Bronchial epithelial cell (primary cell): Measurements from ENCODE around the gene GPC5. TPM values are rescaled to one million over a fixed set of nuclear protein-coding genes. Genes with fewer than 3 reads are reported as not detected.

Experiments used
- DNase-seq: peaks from one replicate; pipeline ENCODE4 v3.0.0-alpha.2; 2010; ENCODE audit warnings: low read depth
- FAIRE-seq: peaks from 2 replicates; lab custom pipeline; 2011; peaks lifted over from hg19 to GRCh38; lab: Jason Lieb, UNC
- H3K27me3 ChIP-seq: 2 replicates; pipeline ENCODE4 v1.5.1; 2011; ENCODE audit warnings: low read length; ENCODE audit not compliant: control insufficient read depth, insufficient read depth
- H3K36me3 ChIP-seq: 2 replicates; pipeline ENCODE4 v1.5.1; 2011; ENCODE audit warnings: low read length; ENCODE audit not compliant: control insufficient read depth, insufficient read depth
- H3K4me3 ChIP-seq: 2 replicates; pipeline ENCODE4 v1.5.1; 2011; ENCODE audit warnings: mild to moderate bottlenecking, low read depth, low read length, control low read depth
- total RNA-seq: library from RNA; depleted of rRNA; stranded (reverse); fragments of >200 nt; gene quantifications from 2 replicates; pipeline ENCODE4 v1.2.1, GENCODE V29; 2014
- TF ChIP-seq, protein P1 (sequence below): IDR thresholded peaks from 2 replicates; pipeline ENCODE4 v1.5.1; 2011; ENCODE audit warnings: mild to moderate bottlenecking, moderate library complexity, low read length, control low read depth, inconsistent platforms; ENCODE audit not compliant: insufficient read depth, severe bottlenecking

Gene GPC5
- total RNA-seq, 1 donor from 2014 or later: 1.8 TPM

DNA sequence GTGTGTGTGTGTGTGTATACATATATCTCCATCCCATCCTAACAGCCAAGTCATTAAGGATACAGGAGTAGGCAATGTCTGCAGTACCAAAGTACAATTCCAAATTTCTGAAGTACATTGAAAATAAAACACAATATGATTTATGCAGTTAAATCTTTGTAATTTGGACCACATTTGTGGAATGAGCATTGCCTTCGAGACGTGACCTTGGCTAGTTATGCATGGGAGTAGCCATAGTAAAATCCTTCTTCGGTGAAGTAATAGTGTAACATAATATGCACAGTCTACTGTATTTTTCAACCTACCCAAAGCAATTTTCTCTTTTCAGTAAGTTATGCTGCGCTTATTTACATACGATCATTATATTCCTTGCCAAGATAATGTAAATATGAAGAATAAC, 1162.5 kb downstream of the GPC5 start:
- Histone ChIP-seq H3K4me3 (no peak overlapping the region), H3K27me3 (no peaks in the 10 kb centered on the region), H3K36me3 (no peaks in the 10 kb centered on the region)
- TF ChIP-seq, protein P1, sequence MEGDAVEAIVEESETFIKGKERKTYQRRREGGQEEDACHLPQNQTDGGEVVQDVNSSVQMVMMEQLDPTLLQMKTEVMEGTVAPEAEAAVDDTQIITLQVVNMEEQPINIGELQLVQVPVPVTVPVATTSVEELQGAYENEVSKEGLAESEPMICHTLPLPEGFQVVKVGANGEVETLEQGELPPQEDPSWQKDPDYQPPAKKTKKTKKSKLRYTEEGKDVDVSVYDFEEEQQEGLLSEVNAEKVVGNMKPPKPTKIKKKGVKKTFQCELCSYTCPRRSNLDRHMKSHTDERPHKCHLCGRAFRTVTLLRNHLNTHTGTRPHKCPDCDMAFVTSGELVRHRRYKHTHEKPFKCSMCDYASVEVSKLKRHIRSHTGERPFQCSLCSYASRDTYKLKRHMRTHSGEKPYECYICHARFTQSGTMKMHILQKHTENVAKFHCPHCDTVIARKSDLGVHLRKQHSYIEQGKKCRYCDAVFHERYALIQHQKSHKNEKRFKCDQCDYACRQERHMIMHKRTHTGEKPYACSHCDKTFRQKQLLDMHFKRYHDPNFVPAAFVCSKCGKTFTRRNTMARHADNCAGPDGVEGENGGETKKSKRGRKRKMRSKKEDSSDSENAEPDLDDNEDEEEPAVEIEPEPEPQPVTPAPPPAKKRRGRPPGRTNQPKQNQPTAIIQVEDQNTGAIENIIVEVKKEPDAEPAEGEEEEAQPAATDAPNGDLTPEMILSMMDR: no peak
- no peak for DNase-seq
- no peak for FAIRE-seq

DNA sequence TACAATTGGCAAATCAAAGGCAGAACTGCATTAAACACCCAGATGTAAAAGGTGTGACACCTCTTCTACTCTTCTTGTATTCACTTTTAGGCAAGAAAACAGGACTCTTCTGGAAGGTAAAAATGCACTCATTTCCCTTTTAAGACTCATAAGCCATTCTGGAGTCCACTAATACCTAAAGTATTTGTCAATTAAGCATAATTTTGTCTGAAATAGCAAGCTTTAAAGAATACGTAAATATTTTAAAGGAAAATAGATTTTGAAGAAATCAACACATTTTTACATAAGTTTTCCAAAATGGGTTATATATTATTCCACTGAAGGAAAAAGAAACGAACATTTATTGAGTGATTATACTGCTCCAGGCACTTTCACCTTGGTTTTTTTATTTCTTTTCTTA, 1166.5 kb downstream of the GPC5 start:
- DNase-seq (no peak), FAIRE-seq (no peak)
- H3K36me3 ChIP-seq: no peaks in the 10 kb centered on the region
- TF ChIP-seq, protein P1: no peak
- no peak overlapping the region for H3K4me3 ChIP-seq
- H3K27me3 ChIP-seq: no peaks in the 10 kb centered on the region

DNA sequence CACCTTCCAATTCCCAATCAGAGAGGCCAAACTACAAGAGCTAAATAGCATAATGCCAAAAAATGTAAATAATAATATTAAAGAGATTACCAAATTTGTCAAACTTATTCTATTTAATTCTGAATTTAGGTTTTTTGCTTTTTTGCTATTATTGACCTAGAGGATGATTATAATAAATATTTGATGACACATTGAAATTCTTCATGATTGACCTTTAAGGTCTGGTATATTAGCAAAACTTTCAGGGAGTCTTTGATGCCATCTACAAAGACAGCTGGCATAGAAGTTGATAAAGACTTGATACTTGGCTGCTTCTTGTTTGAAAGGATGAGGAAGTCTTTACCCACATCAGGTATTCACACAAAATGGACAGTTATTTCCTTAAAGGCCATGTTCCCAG, 1168.3 kb downstream of the GPC5 start:
- DNase-seq (no peak), FAIRE-seq (no peak)
- Histone ChIP-seq H3K4me3 (no peak overlapping the region), H3K36me3 (no peaks in the 10 kb centered on the region), H3K27me3 (no peaks in the 10 kb centered on the region)
- TF ChIP-seq, protein P1: no peak

DNA sequence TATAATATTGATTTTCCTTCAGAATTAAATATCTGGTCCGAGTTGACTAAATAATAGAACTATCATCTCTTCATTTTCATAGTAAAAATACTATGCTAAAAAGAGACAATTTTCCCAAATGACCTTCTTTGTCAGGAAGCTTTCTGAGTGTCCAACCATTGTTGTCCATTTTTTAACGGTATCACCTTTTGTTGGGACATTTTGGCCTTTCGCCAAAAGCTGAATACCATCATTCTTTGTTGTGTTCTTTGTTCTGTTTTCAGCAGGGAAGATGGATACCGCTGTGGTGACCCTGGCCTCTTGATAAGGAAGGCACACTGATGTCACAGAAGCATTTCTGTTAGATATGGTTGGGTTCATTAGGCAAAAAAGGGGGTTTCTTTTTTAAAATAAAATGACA, 1173.8 kb downstream of the GPC5 start:
- no peak for FAIRE-seq
- H3K4me3 ChIP-seq: no peak overlapping the region
- no peaks in the 10 kb centered on the region for H3K27me3 ChIP-seq
- TF ChIP-seq, protein P1: no peak
- H3K36me3 ChIP-seq: no peaks in the 10 kb centered on the region
- no peak for DNase-seq

DNA sequence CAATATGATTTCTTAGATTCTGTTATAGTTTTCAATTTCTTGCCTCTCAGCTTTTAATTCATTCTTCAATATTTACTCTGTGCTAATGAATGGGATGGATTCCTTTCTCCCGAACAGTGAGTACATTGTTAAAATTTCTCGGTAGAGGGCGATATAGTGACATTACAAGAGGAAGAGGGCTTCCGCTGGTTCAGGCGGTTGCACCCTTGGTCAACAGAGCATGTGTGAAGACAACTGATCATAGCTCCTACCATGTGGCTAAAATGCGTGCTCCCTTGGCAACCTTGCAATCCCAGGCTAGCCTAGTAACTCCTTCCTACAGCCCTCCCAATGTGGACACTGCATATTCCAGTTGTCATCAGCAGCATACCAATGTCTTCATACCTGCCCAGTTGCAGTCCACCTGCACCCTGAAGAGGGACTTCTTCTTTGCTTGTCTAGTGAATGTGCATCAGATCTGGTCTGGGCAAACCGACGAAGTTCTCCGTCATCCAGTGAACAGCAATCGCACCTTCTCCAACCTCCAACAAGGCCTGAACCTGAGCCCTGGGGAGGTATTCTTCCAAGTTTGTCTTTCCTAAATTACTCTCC, 1175.1 kb downstream of the GPC5 start:
- TF ChIP-seq, protein P1: peak; percentile 3
- H3K36me3 ChIP-seq: no peaks in the 10 kb centered on the region
- DNase-seq (peak; percentile 21), FAIRE-seq (no peak)
- H3K4me3 ChIP-seq: no peak overlapping the region
- H3K27me3 ChIP-seq: no peaks in the 10 kb centered on the region

DNA sequence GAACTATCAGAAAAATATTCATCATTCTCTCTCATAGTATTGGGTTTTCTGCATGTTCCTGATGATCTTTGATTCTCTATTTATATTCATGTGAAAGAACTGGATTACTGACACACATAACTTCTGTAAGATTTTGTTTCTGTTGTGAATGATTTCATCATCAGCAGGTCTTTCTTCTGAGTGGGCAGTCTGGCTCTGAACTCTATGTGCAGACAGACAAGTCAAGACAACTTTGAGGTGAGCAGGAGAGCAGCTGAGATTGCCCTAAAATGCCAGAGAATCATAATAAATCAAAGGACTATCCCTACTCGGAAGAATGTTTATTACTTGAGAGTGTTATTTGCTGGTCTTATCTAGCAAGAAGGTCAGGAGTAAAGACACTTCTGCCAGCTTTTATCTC, 1176.1 kb downstream of the GPC5 start:
- TF ChIP-seq, protein P1: no peak
- no peaks in the 10 kb centered on the region for H3K36me3 ChIP-seq
- H3K27me3 ChIP-seq: no peaks in the 10 kb centered on the region
- peak; percentile 44 for DNase-seq
- no peak for FAIRE-seq
- no peak overlapping the region for H3K4me3 ChIP-seq
